Measurements from ENCODE around the gene PRDM15.

Gene PRDM15

GRCh38 chr21:41815652-41816582 lies 63.2 kb downstream of the PRDM15 start:
- Histone ChIP-seq H3K27me3 (ENCODE audit: control insufficient read depth in 1 of 2, insufficient read depth in 1 of 2, low read length in 2 of 2) (no peaks in the 10 kb centered on the region), H2BK5ac (ENCODE audit: low read depth, low read length, poor library complexity, severe bottlenecking) (no peak overlapping the region), H2BK15ac (ENCODE audit: low read depth, poor library complexity, severe bottlenecking) (no peak overlapping the region), H4K91ac (ENCODE audit: low read length) (peak overlapping the region; percentile 9), H2BK120ac (ENCODE audit: low read depth, low read length) (no peak overlapping the region), H3K4ac (ENCODE audit: low read depth in 1 of 2, low read length in 2 of 2) (no peak overlapping the region), H3K14ac (ENCODE audit: low read length in 2 of 2) (peak overlapping the region in 1 of 2 experiments; percentile 19), H3K79me1 (replicated peaks; ENCODE audit: low read length, poor library complexity, severe bottlenecking) (no peaks in the 10 kb centered on the region), H3K36me3 (ENCODE audit: control insufficient read depth in 1 of 2, insufficient read depth in 2 of 2, low read depth in 1 of 2, low read length in 2 of 2) (peaks cover 33 to 52% of the 10 kb centered on the region in 2 experiments), H3K9me3 (ENCODE audit: control insufficient read depth, low read length) (no peaks in the 10 kb centered on the region), H4K8ac (ENCODE audit: low read length) (peak overlapping the region; percentile 66), H3K4me1 (ENCODE audit: control insufficient read depth, insufficient read depth, low read depth, low read length) (peaks cover 5% of the 10 kb centered on the region), H3K9ac (ENCODE audit: low read length) (peak overlapping the region; percentile 37), H3K4me2 (ENCODE audit: low read length, poor library complexity, severe bottlenecking) (no peak overlapping the region), H3K4me3 (ENCODE audit: insufficient read depth in 1 of 2, low read depth in 1 of 2, low read length in 2 of 2) (no peak overlapping the region), H3K23ac (ENCODE audit: low read length in 2 of 2) (peak overlapping the region in 1 of 2 experiments; percentile 25), H2BK12ac (ENCODE audit: low read length in 2 of 2) (peak overlapping the region in 1 of 2 experiments; percentile 55), H3K27ac (ENCODE audit: low read length, poor library complexity, severe bottlenecking) (no peak overlapping the region), H3K18ac (ENCODE audit: low read depth in 1 of 2, low read length in 2 of 2) (no peak overlapping the region), H2AK5ac (ENCODE audit: low read length, severe bottlenecking) (no peak overlapping the region), H2AFZ (ENCODE audit: low read depth, low read length) (no peak overlapping the region)
- 94% methylated on average over 47 of the region's 50 CpGs for WGBS
- DNase-seq, result no peak

- H3K4me1 ChIP-seq (ENCODE audit: control insufficient read depth, insufficient read depth, low read depth, low read length), result peaks cover 5% of the 10 kb centered on the region
- no peak for DNase-seq
- no peaks in the 10 kb centered on the region for H3K79me1 ChIP-seq (replicated peaks; ENCODE audit: low read length, poor library complexity, severe bottlenecking)
- no peak overlapping the region for H4K91ac ChIP-seq (ENCODE audit: low read length)
- no peak overlapping the region for H3K27ac ChIP-seq (ENCODE audit: low read length, poor library complexity, severe bottlenecking)
- H3K4me2 ChIP-seq (ENCODE audit: low read length, poor library complexity, severe bottlenecking), result no peak overlapping the region
- no peaks in the 10 kb centered on the region for H3K9me3 ChIP-seq (ENCODE audit: control insufficient read depth, low read length)
- no peak overlapping the region for H2AFZ ChIP-seq (ENCODE audit: low read depth, low read length)
- H3K9ac ChIP-seq (ENCODE audit: low read length), result no peak overlapping the region
- no peak overlapping the region for H2BK120ac ChIP-seq (ENCODE audit: low read depth, low read length)
- H4K8ac ChIP-seq (ENCODE audit: low read length), result no peak overlapping the region
- no peak overlapping the region for H2AK5ac ChIP-seq (ENCODE audit: low read length, severe bottlenecking)
- 97% methylated on average over 9 of the region's 11 CpGs for WGBS
- H3K27me3 ChIP-seq (ENCODE audit: control insufficient read depth in 1 of 2, insufficient read depth in 1 of 2, low read length in 2 of 2), result no peaks in the 10 kb centered on the region
- H2BK12ac ChIP-seq (ENCODE audit: low read length in 2 of 2), result no peak overlapping the region
- no peak overlapping the region for H2BK15ac ChIP-seq (ENCODE audit: low read depth, poor library complexity, severe bottlenecking)
- no peak overlapping the region for H3K23ac ChIP-seq (ENCODE audit: low read length in 2 of 2)
- H3K36me3 ChIP-seq (ENCODE audit: control insufficient read depth in 1 of 2, insufficient read depth in 2 of 2, low read depth in 1 of 2, low read length in 2 of 2), result peaks cover 46 to 51% of the 10 kb centered on the region in 2 experiments
- H3K18ac ChIP-seq (ENCODE audit: low read depth in 1 of 2, low read length in 2 of 2), result no peak overlapping the region
- H2BK5ac ChIP-seq (ENCODE audit: low read depth, low read length, poor library complexity, severe bottlenecking), result no peak overlapping the region
- no peak overlapping the region for H3K4ac ChIP-seq (ENCODE audit: low read depth in 1 of 2, low read length in 2 of 2)
- H3K4me3 ChIP-seq (ENCODE audit: insufficient read depth in 1 of 2, low read depth in 1 of 2, low read length in 2 of 2), result no peak overlapping the region
- no peak overlapping the region for H3K14ac ChIP-seq (ENCODE audit: low read length in 2 of 2)
Measured at GRCh38 chr21:41813226-41813625, 65.9 kb downstream of the PRDM15 start.

GRCh38 chr21:41812679-41813078 lies 66.5 kb downstream of the PRDM15 start:
- Histone ChIP-seq H3K27me3 (ENCODE audit: control insufficient read depth in 1 of 2, insufficient read depth in 1 of 2, low read length in 2 of 2) (no peaks in the 10 kb centered on the region), H3K9me3 (ENCODE audit: control insufficient read depth, low read length) (no peaks in the 10 kb centered on the region), H3K4me1 (ENCODE audit: control insufficient read depth, insufficient read depth, low read depth, low read length) (peaks cover 5% of the 10 kb centered on the region), H2AFZ (ENCODE audit: low read depth, low read length) (no peak overlapping the region), H4K8ac (ENCODE audit: low read length) (no peak overlapping the region), H2BK12ac (ENCODE audit: low read length in 2 of 2) (no peak overlapping the region), H3K27ac (ENCODE audit: low read length, poor library complexity, severe bottlenecking) (no peak overlapping the region), H3K36me3 (ENCODE audit: control insufficient read depth in 1 of 2, insufficient read depth in 2 of 2, low read depth in 1 of 2, low read length in 2 of 2) (peaks cover 48 to 54% of the 10 kb centered on the region in 2 experiments), H3K14ac (ENCODE audit: low read length in 2 of 2) (no peak overlapping the region), H3K18ac (ENCODE audit: low read depth in 1 of 2, low read length in 2 of 2) (no peak overlapping the region), H3K4me2 (ENCODE audit: low read length, poor library complexity, severe bottlenecking) (no peak overlapping the region), H2BK15ac (ENCODE audit: low read depth, poor library complexity, severe bottlenecking) (no peak overlapping the region), H3K79me1 (replicated peaks; ENCODE audit: low read length, poor library complexity, severe bottlenecking) (no peaks in the 10 kb centered on the region), H2BK120ac (ENCODE audit: low read depth, low read length) (no peak overlapping the region), H2BK5ac (ENCODE audit: low read depth, low read length, poor library complexity, severe bottlenecking) (no peak overlapping the region), H3K9ac (ENCODE audit: low read length) (no peak overlapping the region), H3K4ac (ENCODE audit: low read depth in 1 of 2, low read length in 2 of 2) (no peak overlapping the region), H2AK5ac (ENCODE audit: low read length, severe bottlenecking) (no peak overlapping the region), H4K91ac (ENCODE audit: low read length) (no peak overlapping the region), H3K4me3 (ENCODE audit: insufficient read depth in 1 of 2, low read depth in 1 of 2, low read length in 2 of 2) (no peak overlapping the region), H3K23ac (ENCODE audit: low read length in 2 of 2) (no peak overlapping the region)
- no peak for DNase-seq
- 94% methylated on average over 13 of the region's 13 CpGs for WGBS

GRCh38 chr21:41810597-41810932 lies 68.6 kb downstream of the PRDM15 start:
- 96% methylated on average over 12 of the region's 13 CpGs for WGBS
- Histone ChIP-seq H2BK5ac (ENCODE audit: low read depth, low read length, poor library complexity, severe bottlenecking) (no peak overlapping the region), H2AFZ (ENCODE audit: low read depth, low read length) (no peak overlapping the region), H3K4me1 (ENCODE audit: control insufficient read depth, insufficient read depth, low read depth, low read length) (no peaks in the 10 kb centered on the region), H2BK15ac (ENCODE audit: low read depth, poor library complexity, severe bottlenecking) (no peak overlapping the region), H3K4ac (ENCODE audit: low read depth in 1 of 2, low read length in 2 of 2) (no peak overlapping the region), H3K23ac (ENCODE audit: low read length in 2 of 2) (no peak overlapping the region), H3K27me3 (ENCODE audit: control insufficient read depth in 1 of 2, insufficient read depth in 1 of 2, low read length in 2 of 2) (no peaks in the 10 kb centered on the region), H3K18ac (ENCODE audit: low read depth in 1 of 2, low read length in 2 of 2) (no peak overlapping the region), H3K4me2 (ENCODE audit: low read length, poor library complexity, severe bottlenecking) (no peak overlapping the region), H3K36me3 (ENCODE audit: control insufficient read depth in 1 of 2, insufficient read depth in 2 of 2, low read depth in 1 of 2, low read length in 2 of 2) (peaks cover 43 to 54% of the 10 kb centered on the region in 2 experiments), H2BK120ac (ENCODE audit: low read depth, low read length) (no peak overlapping the region), H4K8ac (ENCODE audit: low read length) (no peak overlapping the region), H3K9me3 (ENCODE audit: control insufficient read depth, low read length) (no peaks in the 10 kb centered on the region), H3K14ac (ENCODE audit: low read length in 2 of 2) (no peak overlapping the region), H3K4me3 (ENCODE audit: insufficient read depth in 1 of 2, low read depth in 1 of 2, low read length in 2 of 2) (no peak overlapping the region), H3K79me1 (replicated peaks; ENCODE audit: low read length, poor library complexity, severe bottlenecking) (no peaks in the 10 kb centered on the region), H2AK5ac (ENCODE audit: low read length, severe bottlenecking) (no peak overlapping the region), H2BK12ac (ENCODE audit: low read length in 2 of 2) (no peak overlapping the region), H3K27ac (ENCODE audit: low read length, poor library complexity, severe bottlenecking) (no peak overlapping the region), H3K9ac (ENCODE audit: low read length) (no peak overlapping the region), H4K91ac (ENCODE audit: low read length) (no peak overlapping the region)
- DNase-seq, result no peak

Data from mesenchymal stem cell (in vitro differentiated cells and primary cell).